CD4-positive, alpha-beta T cell treated with Interleukin-17A for 4 hours (primary cell): Measurements from ENCODE around the gene NAPEPLD.
"Not testable (repeated sequence)": the region's sequence is repeated elsewhere in the genome, so short reads cannot be mapped to it uniquely, and the experiment has no call there.

Experiments
- DNase-seq: peaks from one replicate; pipeline ENCODE4 v3.0.0-alpha.2; 2020; ENCODE audit warnings: mixed read lengths

NAPEPLD gene

GRCh38 chr7:103143868-103144267 lies 5.0 kb downstream of the NAPEPLD start:
- no peak for DNase-seq

GRCh38 chr7:103142494-103142893 lies 6.4 kb downstream of the NAPEPLD start:
- DNase-seq: no peak

DNA sequence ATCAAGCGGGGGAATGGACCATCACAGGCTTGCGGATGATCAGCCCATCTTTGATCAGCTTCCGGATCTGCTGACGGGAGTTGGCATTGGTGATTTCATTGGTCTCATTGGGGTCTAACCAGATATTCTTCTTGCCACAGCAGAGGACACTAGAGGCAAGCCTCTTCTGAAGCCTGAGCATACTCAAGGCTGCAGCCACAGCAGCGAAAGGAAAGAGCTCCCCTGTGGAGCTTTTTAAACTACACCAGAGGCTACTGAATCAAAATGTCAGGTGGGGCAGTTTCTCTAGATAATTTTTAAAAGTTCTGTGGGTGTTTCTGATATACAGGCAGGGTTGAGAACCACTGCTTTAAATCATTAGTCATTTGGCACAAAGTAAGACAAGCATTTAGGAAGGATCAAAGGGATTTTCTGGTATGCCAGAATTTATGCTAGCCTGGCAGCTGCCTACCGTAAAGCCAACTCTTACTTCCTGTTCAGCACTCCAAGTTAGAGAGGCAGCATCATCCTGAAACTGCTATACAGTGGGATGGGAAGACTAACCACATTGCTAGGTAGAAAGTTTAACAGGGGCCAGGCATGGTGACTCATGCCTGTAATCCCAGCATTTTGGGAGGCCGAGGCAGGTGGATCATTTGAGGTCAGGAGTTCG lies 7.0 kb downstream of the NAPEPLD start:
- no peak for DNase-seq

- no peak for DNase-seq
These were observed 8.2 kb downstream of the NAPEPLD start for GRCh38 chr7:103140685-103141084.

DNA sequence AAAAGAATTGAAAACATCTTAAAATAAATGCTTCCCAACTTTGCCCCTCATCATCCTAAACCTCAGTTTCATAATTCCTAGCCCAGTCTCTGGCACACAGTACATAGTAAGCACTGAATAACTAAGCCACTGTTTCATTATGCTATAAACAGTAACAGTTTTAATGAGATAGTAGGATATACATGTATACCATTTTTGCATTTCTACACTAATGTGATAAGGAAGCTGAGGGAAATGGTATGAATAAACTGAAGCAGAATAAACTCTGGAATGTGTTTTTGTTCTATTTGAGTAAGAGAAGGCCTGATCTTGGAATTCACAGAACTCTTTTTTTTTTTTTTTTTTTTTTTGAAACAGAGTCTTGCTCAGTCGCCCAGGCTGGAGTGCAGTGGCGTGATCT lies 8.8 kb downstream of the NAPEPLD start:
- DNase-seq: no peak

DNA sequence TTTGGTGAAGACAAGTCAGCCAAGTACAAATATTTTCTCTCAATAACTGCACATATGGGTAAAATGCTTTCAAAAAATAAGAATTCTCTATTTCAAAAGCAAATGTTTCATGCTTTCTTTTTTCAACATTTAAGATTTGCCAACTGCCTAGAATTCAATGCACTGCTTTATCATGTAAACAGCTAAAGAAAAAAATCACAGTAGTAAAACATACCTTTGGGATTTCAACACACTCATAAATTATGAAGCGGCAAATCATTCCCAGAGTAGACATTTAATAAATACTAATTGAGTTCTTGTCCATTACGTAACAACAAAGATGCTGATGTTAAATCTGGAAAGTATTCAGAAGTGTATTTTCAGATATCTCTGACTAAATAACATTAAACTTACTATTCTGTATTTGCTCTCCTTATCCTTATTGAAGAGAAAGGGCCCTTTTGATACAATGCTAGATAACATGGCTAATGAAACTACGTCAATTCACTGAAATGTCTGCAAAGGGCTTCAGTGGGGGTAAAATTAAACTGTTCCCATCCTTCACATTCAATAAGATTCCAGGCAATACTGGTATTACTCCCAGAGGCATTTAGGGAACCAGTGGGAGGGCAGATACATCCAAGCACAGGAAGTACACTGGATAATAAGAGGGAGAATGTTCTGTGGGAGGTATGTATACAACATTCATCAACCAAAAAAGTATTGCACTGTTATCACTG lies 13.9 kb downstream of the NAPEPLD start:
- DNase-seq: no peak

- DNase-seq: no peak
These were observed 15.8 kb downstream of the NAPEPLD start for GRCh38 chr7:103132995-103133688.

- no peak for DNase-seq
These were observed 17.8 kb downstream of the NAPEPLD start for GRCh38 chr7:103130901-103131624.

GRCh38 chr7:103129702-103130549 lies 19.0 kb downstream of the NAPEPLD start:
- DNase-seq: no peak

DNA sequence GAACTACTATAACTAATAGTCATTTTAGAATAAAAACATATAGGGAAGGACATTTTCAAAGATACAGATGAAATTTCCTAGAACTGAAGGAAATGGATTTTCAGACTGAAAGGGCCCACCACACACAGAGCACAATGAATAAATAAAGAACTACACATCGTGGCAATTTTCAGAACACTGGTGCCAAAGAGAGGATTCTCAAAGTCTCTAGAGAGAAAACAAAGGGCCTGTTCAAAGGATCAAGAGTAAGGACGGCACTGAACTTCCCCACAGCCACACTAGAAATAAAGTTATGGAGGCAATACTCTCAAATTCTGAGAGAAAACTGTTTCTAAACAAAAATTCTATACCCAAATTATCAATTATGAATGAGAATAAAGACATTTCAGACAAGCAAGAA lies 21.9 kb downstream of the NAPEPLD start:
- DNase-seq: no peak

GRCh38 chr7:103124429-103124979 lies 24.4 kb downstream of the NAPEPLD start:
- DNase-seq: no peak

GRCh38 chr7:103123529-103123928 lies 25.4 kb downstream of the NAPEPLD start:
- no peak for DNase-seq

GRCh38 chr7:103121641-103122040 lies 27.3 kb downstream of the NAPEPLD start:
- DNase-seq: no peak

DNA sequence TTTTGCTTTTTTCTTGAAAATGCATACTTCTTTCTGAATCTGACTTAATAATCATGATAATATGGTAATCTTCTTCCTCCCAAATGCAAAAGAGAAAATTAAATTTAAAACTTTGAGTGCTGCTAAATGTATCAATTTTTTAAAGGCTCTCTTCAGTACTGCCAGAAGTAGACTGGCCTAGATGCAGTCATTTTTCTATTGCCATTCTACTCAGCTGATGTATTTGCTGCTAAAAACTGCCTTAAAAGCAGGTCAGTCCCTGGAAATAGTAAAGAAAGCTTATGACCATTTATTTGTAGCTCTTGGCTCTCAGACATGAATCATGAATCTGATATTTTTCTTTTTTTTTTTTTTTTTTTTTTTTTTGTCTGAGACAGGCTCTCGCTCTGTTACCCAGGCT lies 28.5 kb downstream of the NAPEPLD start:
- no peak for DNase-seq

DNA sequence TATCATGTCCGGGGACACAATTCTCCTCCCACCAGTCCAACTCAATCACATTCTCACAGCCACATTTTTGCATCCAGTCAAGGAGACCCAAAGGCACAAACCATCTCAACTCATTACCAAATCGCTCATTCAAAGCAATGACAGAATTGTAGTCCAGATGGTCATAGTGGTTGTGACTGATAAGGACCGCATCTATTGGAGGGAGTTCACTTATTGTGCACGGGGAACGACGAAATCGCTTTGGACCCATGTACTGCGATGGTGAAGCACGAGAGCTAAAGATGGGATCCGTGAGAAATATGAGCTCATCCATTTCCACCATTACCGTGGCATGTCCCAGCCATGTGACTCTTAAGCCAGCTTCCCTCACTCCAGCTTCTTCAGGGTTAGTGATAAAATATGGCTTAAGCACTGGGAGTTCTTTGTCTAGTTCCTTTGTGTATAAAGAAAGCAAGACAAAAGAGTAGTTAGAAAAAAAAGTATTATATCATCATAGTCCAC lies 29.1 kb downstream of the NAPEPLD start:
- no peak for DNase-seq

DNA sequence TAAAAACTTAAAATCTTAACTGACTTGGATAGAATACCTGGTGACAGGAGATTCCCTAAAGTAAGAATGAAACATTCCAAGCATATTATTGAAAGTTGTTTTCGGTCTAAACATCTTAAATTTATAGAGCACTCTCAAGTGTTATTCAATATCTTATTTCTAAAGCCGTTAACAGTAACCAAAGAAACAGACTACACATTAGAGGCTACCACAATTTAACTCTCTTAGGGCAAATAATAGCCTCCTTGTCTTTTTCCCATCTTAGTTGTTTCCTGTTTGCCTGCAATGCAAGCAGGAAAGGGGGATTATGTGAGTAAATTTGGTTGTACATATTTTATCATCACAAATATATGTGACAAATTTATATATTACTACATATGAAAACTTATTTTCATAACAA lies 31.4 kb downstream of the NAPEPLD start:
- DNase-seq: no peak

DNA sequence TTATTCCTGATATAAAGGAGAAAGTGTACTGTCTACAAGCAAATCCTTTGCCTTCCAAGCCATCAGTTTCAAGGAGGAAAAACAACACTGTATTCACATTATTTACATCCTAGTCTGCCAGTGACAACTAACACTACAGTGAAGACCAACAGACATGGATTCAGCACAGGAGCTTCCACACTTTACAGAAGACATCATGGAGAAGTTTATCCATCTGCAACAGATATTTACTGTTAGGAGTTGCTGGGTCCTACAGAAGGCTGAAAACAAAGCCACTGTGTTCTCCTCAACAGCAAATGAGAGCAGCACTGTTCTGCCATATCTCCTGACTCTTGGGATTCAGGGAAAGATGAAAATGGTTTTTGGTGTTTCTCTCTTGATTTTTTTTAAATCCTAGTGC lies 31.9 kb downstream of the NAPEPLD start:
- no peak for DNase-seq

DNA sequence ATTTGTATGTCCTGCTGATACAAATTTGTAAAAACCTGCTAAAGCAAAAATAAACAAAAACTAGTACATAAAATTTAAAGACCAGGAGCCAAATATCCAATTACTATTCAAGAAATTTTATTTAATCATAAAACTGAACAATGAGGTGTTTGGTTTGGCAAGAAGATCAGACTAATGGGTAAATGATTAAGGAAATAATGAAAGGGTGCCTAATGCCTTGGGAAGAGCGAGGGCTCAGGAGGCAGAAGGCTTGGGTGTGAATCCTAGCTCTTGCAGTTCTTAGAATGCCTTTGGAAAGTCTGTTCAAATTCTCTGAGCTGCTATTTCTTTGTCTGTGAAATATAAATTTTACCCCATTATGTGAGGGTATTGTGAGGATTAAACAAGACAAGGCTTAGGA lies 32.4 kb downstream of the NAPEPLD start:
- no peak for DNase-seq

DNA sequence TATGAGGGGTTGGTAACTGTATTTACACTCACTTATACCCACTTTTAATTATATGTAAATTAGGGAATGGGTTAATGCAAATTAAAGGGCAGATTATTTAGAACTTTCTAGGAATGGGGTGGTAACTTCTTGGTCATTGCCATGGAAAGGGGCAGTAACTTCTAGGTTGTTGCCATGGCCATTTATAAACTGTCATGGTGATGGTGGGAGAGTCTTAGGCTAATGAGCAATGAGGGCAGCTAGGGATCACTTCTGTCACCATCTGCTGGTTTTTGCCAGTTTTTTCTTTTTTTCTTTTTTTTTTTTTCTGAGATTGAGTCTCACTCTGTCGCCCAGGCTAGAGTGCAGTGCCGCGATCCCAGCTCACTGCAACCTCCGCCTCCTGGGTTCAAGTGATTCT lies 33.1 kb downstream of the NAPEPLD start:
- DNase-seq: no peak

DNA sequence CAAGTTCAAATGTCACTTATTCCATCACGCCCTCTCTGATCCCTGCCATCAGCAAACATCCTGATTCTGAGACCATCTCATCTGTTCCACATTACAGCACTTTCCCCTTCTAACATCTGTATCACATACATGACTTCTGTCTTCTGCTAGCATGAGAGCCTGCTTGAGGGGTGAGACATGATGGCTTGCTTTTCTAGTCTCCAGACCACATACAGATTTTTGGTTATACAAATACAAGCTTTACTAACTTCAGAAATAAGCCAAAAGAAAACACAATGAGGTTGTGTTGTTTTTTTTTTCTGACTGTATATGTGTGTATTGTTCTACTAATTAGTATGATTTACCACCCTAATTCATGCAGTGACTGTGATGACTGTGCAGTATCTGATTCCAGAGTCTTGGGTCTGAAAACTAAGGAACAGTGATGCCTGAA lies 34.3 kb downstream of the NAPEPLD start:
- DNase-seq: no peak

- DNase-seq: no peak
These were observed 35.7 kb downstream of the NAPEPLD start for GRCh38 chr7:103113164-103113563.

DNA sequence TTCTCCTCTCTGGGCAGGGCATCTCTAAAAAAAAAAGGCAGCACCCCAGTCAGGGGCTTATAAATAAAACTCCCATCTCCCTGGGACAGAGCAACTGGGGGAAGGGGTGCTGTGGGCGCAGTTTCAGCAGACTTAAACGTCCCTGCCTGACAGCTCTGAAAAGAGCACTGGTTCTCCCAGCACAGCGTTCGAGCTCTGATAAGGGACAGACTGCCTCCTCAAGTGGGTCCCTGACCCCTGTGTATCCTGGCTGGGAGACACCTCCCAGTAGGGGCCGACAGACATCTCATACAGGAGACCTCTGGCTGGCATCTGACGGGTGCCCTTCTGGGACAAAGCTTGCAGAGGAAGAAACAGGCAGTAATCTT lies 42.2 kb downstream of the NAPEPLD start:
- DNase-seq: not testable (repeated sequence)
